HG02678 (cell line): Measurements from ENCODE around the gene NPSR1.
A peak's percentile ranks its signal among the peaks of the same experiment; 100 is the strongest.
"Not testable (repeated sequence)": the region's sequence is repeated elsewhere in the genome, so short reads cannot be mapped to it uniquely, and the experiment has no call there.

ENCODE experiments used
- ATAC-seq: cut with Tn5 transposase; IDR thresholded peaks from one replicate; pipeline ENCODE4 v1.9.1; 2021; ENCODE audit warnings: mild to moderate bottlenecking, moderate library complexity; ENCODE audit not compliant: unreplicated experiment

NPSR1 gene

DNA sequence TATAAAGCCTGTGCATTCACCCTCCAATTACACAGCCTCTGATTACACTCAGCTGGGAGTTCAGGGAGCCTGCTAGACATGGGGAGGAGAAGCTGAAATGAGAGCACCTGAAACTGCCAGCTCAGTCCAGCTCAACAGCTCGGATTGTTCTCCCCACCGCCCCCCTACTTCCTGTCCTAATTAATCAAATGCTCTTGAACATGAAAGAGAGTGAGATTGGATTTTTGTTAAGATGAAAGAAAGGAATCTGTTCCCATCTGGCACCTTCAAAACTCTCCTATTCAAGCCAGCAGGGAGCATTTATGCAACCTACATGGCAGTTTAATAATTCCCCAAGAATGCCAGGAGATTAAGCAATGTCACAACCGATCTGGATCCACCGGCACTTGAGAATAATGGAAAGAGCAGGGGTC lies 98.0 kb downstream of the NPSR1 start:
- ATAC-seq = peak; percentile 27

GRCh38 chr7:34756691-34757090 lies 98.7 kb downstream of the NPSR1 start:
- ATAC-seq = no peak

GRCh38 chr7:34757570-34758110 lies 99.6 kb downstream of the NPSR1 start:
- peak; percentile 2 for ATAC-seq

DNA sequence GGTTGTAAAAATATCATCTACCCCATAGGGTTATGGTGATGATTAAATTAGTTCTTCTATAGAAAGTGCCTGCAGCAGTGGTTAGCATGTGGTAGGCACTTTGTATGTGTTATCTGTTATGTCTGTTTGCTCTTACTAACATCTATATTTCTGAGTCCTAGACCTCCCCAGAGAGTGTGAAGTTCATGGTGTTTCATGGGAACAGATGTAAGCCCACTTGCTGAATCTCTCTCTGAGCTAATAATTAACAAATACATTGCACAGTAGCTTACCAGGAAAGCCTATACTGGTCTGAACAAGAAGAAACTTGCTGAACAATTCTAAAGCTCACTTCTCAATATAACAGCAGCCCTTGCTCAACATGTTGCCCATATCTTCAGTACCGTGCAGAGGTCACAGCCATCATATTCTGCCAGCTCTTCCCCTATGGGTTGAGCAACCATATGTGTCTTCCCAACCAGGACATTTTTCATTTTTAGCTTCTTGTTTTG lies 100.1 kb downstream of the NPSR1 start:
- peak; percentile 43 for ATAC-seq

DNA sequence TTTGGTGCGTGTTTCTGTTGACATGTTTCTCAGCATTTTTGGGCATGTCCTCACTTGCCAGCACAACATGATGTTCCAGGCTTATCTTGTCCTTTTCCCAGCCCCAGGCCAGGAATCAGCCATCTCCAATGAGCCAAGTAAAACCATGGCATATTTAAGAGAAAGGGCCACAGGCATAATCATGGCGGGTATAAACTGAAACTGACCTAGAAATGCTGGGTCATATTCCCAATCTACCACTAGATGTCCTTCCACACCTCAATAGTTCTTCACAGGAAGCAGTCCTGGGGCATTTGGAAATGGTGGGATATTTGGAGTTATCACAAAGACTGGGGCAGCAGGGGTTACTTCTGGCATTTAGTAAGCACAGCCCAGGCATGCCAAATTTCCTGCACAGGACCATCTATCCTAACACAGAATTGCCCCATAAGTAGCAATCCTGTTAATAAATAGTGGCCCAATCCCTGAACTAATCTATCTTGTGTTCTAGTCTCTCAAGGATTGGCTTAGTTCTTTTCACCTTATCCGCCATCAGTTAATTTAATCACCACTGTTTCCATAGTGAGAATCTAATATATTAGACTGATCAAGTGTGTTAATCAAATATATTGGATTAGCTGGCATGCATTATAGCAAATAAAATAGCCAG lies 101.6 kb downstream of the NPSR1 start:
- ATAC-seq = no peak

GRCh38 chr7:34760271-34760670 lies 102.3 kb downstream of the NPSR1 start:
- no peak for ATAC-seq

DNA sequence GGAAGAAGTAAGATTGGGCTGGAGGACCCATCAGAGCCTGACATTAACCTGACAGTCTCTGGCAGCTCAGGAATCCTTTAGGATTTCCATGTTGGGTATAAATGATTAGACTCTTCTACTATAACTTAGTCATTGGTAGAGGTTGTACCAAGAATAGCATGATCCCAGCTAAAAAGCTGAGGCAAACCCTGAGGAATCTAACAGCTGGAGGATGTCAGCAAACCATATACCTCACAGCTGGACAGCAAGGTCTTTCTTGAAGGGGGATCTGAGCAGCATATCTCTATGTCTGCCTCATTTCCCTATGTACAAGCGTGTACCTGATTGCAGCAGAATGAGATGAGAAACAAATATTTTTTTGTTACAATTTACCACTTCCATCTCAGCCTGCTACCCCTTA lies 103.2 kb downstream of the NPSR1 start:
- ATAC-seq = no peak

- no peak for ATAC-seq
Measured at GRCh38 chr7:34761627-34762026, 103.6 kb downstream of the NPSR1 start.

DNA sequence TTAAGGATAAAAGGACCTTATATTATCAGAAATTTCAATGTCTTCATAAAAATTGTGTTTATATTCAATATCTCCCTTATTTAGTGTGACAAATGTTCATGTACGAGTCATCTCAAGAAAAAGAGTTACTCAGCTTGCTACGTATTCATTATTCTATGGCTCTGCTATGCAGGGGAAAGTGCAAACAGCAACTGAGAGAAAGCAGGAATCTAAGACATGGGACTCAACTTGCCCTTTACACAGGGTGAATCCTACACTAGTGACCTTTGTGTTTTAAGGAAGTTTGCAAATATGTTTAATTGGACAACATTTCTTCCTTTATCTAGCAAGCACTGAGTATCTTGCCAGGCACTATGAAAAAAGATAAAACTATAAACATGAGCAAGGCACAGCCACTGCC lies 104.7 kb downstream of the NPSR1 start:
- ATAC-seq = no peak

DNA sequence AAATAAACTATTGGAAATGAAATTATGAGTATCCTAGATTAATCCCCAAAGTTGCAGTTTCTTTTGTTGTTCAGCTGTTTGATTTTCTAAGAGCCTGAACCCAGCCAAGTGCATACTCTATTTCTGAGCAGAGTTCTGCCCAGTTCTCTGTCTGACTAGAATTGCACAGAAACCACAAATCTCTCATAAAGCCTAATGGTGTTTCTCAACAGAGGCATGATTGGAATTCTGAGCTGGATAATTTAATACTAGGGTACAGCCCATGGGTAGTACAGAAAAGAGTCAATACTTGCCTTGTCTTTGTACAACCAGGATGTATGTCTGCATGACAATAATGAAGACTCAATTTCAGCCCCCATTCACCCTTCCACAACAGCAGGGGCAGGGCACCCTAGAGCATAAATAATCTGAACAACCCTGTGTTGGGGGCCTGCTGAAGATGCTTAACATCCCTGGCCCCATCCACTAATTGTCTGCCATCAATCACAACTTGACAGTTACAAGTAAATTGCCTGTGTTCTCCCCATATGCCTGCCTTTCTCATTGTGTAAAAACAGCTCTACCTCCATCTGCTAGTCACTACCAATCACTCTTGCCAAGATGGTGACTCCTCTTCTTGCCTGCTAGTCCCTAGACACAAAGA lies 114.4 kb downstream of the NPSR1 start:
- no peak for ATAC-seq

- ATAC-seq = no peak
Measured at GRCh38 chr7:34776748-34777358, 118.8 kb downstream of the NPSR1 start.

DNA sequence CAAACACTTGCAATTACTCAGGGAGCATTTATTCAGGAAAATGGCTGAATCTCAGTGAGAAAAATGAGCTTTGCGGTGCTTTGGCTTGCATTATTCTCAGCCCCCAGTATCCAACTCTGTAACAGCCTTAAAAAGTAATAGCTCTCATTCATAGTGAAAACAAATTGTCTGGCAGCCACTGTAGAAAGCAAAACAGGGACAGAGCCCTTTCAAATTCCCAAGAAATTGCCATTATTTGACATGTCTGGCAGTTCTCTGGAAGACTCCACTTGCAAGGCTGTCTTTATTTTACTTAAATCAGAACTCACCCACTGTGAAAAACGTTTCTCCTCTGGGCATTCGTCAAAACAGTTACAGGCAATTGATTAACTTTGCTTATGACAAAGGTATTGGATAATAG lies 122.5 kb downstream of the NPSR1 start:
- no peak for ATAC-seq

- no peak for ATAC-seq
Measured at GRCh38 chr7:34787586-34787985, 129.6 kb downstream of the NPSR1 start.

DNA sequence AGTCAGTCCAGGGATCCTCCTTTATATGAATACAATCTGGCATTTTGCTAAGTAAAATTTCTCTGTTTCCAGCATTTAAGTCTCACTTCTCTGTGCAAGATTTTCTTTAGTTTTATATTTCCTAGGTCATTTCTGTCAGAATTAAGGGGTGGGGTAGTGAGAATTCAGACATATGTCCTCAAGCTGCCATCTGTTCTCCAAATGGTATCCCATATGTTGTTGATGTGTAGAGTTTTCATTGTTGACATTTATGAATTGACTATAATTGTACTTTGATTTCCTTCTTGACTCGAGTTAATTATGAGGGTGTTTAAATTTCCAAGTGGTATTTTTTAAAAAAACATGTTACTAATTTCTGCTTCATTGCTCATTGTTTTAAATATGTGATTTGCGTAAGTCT lies 148.8 kb downstream of the NPSR1 start:
- no peak for ATAC-seq

DNA sequence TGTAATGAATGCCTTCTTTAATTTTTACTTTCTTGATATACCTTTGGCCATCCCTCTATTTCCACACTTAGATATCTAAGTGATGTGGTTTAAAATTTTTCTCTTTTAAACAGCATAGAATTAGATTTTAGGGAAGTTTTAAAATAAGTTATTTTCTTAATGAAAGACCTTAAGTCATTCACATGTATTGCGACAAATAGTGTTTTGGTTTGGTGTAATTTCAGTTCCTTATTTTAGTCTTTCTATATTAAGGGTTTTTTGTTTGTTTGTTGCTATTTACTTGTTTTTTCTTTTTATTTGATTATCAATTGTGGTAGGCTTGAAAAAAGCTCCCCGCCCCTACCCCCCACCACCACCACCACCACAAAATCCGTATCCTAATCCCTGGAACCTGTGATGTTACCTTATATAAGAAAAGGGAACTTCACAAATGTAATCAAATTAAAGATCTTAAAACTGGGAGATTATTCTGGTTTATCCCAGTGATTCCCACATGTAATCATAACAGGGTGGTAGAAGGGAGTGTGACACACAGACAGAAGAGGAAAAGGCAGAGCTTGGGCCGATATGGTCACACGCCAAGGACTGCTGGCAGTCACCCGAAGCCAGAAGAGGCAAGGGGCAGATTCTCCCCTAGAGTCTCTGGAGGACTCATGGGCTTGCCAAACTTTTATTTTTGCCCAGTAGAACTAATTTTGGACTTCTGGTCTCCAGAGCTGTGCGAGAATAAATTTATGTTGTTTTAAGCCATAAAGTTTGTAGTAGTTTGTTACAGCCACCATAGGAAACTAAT lies 149.7 kb downstream of the NPSR1 start:
- ATAC-seq = no peak

GRCh38 chr7:34814203-34814842 lies 156.3 kb downstream of the NPSR1 start:
- not testable (repeated sequence) for ATAC-seq

DNA sequence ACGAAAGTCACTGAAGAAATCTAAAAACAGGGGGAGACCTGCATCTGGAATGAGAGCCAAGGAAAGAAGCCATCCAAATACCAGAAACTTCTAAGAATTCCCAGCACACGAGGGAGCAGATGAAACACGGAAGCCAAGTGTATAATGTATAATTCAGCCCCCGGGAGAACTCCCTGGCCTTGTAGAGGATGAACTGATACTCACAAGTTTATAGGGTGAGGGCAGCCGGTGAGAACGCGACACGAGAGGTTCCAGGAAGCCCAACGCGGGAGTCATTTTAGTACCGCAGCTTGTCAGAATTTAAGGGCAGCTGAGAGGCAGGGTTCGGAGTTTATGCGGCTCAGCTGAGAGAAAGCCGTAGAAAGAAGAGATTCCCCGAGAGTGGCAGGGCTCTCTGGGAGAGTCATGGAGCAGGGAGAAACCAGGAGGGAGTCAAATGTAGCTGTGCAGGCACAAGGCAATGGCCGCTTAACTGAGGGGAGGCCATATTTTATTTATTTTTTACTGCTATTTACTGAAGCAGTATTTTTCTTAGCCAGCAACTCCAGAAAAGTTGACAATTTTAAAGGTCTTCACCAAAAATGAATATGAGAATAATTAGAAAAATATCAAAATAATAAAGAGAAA lies 164.0 kb downstream of the NPSR1 start:
- ATAC-seq = no peak

DNA sequence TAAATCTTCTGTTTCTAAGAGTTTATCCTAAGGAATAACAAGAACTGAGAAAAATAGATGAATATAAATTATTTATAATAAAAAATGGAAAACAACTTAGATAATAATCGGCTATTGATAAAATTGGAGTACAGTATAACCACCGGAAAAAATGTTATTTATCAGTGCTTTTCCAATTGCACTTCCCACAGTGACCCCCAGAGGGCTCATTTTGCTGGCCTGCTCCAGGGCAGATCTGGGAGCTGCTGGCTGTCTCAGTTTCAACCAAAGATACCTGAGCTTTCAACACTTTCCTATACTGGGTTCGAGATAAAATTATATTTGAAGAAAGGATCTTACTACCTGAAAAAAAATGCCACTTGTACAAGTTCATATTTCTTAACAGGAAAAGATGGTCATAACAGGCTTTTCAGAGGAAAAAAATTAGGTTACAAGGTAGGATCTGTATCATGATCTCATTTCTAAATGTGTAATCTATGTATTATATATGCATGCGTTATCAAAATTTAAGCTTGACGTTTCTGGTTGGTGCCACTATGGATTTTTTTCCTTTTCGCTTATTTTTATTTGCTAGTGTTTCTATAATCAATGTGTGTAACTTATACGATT lies 165.7 kb downstream of the NPSR1 start:
- peak; percentile 87 for ATAC-seq

DNA sequence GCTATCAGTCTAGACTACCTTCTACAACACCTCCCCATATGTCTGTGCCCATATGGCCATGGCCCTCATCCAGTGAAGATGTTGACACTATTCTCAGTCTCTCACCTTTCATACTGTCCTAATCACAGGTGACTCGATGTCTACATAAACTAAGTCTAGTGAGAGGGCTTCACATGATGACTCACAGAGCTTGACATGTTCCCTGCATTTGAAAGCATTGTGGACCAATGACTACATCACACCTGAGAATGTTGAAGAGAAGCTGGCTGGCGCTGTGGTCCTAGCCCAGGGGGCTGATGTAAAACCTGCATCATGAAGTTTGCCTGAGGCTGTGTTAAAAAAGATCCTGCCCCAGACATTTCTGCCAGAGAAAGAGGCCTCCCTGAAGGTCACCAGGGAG lies 167.2 kb downstream of the NPSR1 start:
- ATAC-seq = no peak

GRCh38 chr7:34830390-34830789 lies 172.4 kb downstream of the NPSR1 start:
- ATAC-seq = no peak
